K562 (cell line): ENCODE results near the gene NCOA4. TPM values are rescaled to one million over a fixed set of nuclear protein-coding genes. Genes with fewer than 3 reads are reported as not detected.
"Not testable (repeated sequence)": the region's sequence is repeated elsewhere in the genome, so short reads cannot be mapped to it uniquely, and the experiment has no call there.

Experiments used
- ATAC-seq: fragments of 200-7000 bp; cut with Tn5 transposase; 3 replicates; pipeline ENCODE4 v1.9.1; 2020; ENCODE audit warnings: moderate library complexity
- BruUV-seq: library from RNA; stranded (reverse); fragments of 400-500 nt; replicated peaks from 2 replicates; lab custom pipeline; 2021; lab: Mats Ljungman, UMichigan
- CTCF ChIA-PET: fragments of 300-600 bp; formaldehyde crosslinking; extraction: SDS; loops from one replicate; lab custom pipeline; 2021; ENCODE audit warnings: low intra/inter-chr PET ratio; lab: Yijun Ruan, JAX
- POLR2A ChIA-PET: fragments of 300-600, 350-650 bp; sonication (Branson Sonifier 250); formaldehyde crosslinking; extraction: SDS; loops from one replicate; lab custom pipeline; 2021; ENCODE audit warnings: antibody characterized with exemption, inconsistent platforms; lab: Yijun Ruan, JAX
- DNase-seq, 4 experiments: peaks; one replicate each; pipeline versions ENCODE4 v3.0.0 to v3.0.0-alpha.2; 2011 to 2018; ENCODE audit warnings: low spot score in 3 of 4, mixed read lengths in 3 of 4; ENCODE audit errors: extremely low read depth in 1 of 4
- FAIRE-seq: peaks from 2 replicates; lab custom pipeline; 2011; peaks lifted over from hg19 to GRCh38; lab: Jason Lieb, UNC
- H2AFZ ChIP-seq: 2 replicates; pipeline ENCODE4 v1.6.0; 2011; ENCODE audit warnings: low read depth, low read length, control low read depth, inconsistent platforms
- H3K27ac ChIP-seq: fragments of 200-600 bp; 3 replicates; pipeline ENCODE4 v1.8.0; 2011; ENCODE audit warnings: low read depth, mild to moderate bottlenecking, control low read depth, inconsistent platforms, low read length, moderate library complexity, mixed read lengths; ENCODE audit errors: extremely low read depth
- H3K27me3 ChIP-seq, 2 experiments: fragments of 300-600 bp in 1 of 2; 2 replicates in 1 of 2; 3 replicates in 1 of 2; pipeline versions ENCODE4 v1.6.0 to v1.8.0; 2011; ENCODE audit warnings: inconsistent platforms in 2 of 2, low read length in 2 of 2, mild to moderate bottlenecking in 1 of 2, mixed read lengths in 1 of 2, moderate library complexity in 1 of 2; ENCODE audit not compliant: control insufficient read depth in 2 of 2, insufficient read depth in 2 of 2
- H3K36me3 ChIP-seq: fragments of 300-600 bp; 3 replicates; pipeline ENCODE4 v1.8.0; 2011; ENCODE audit warnings: mild to moderate bottlenecking, low read length, inconsistent platforms; ENCODE audit not compliant: control insufficient read depth, insufficient read depth
- H3K4me1 ChIP-seq, 2 experiments: fragments of 200-600 bp in 1 of 2; replicated peaks in 1 of 2; 2 replicates in 1 of 2; 3 replicates in 1 of 2; pipeline versions ENCODE4 v1.5.1 to v1.8.0; 2011; ENCODE audit warnings: inconsistent platforms in 2 of 2, low read length in 2 of 2, mild to moderate bottlenecking in 1 of 2, mixed read lengths in 1 of 2, moderate library complexity in 1 of 2; ENCODE audit not compliant: control insufficient read depth in 2 of 2, insufficient read depth in 2 of 2
- H3K4me2 ChIP-seq: 2 replicates; pipeline ENCODE4 v1.6.1; 2011; ENCODE audit warnings: low read length, control low read depth, inconsistent platforms, mixed read lengths; ENCODE audit not compliant: insufficient read depth
- H3K4me3 ChIP-seq: fragments of 200-600 bp; sonication (generic), shearing (Covaris generic); 2 replicates; pipeline ENCODE4 v1.5.1; 2016; ENCODE audit warnings: control low read depth, inconsistent platforms
- H3K79me2 ChIP-seq: fragments of 200-600 bp; 3 replicates; pipeline ENCODE4 v1.8.0; 2011; ENCODE audit warnings: low read length, inconsistent platforms; ENCODE audit not compliant: control insufficient read depth, insufficient read depth
- H3K9ac ChIP-seq, 2 experiments: 2 replicates each; pipeline versions ENCODE4 v1.6.0 to v1.6.1; 2011; ENCODE audit warnings: low read depth in 2 of 2, low read length in 2 of 2, control low read depth in 1 of 2, inconsistent platforms in 1 of 2, mild to moderate bottlenecking in 1 of 2, mixed read lengths in 1 of 2; ENCODE audit not compliant: insufficient read depth in 1 of 2
- H3K9me1 ChIP-seq: one replicate; pipeline ENCODE4 v1.6.0; 2011; ENCODE audit warnings: inconsistent platforms, mild to moderate bottlenecking, low read length, moderate library complexity; ENCODE audit not compliant: control insufficient read depth, insufficient read depth
- H3K9me3 ChIP-seq: replicated peaks from 2 replicates; pipeline ENCODE4 v1.5.1; 2011; ENCODE audit warnings: low read depth, low read length, inconsistent platforms; ENCODE audit not compliant: control insufficient read depth, insufficient read depth
- H4K20me1 ChIP-seq: replicated peaks from 2 replicates; pipeline ENCODE4 v1.6.1; 2011; ENCODE audit warnings: low read length, inconsistent platforms, mixed read lengths; ENCODE audit not compliant: control insufficient read depth, insufficient read depth
- MEIS2 ChIP-seq: fragments of 450-650 bp; IDR thresholded peaks from 2 replicates; pipeline ENCODE4 v1.6.1; 2014; ENCODE audit warnings: mild to moderate bottlenecking; ENCODE audit not compliant: partially characterized antibody
- ZBTB33 ChIP-seq: sonication (generic); formaldehyde crosslinking; IDR thresholded peaks from 2 replicates; pipeline ENCODE4 v1.8.1; 2023; ENCODE audit warnings: mild to moderate bottlenecking, missing genetic modification reagents
- WGBS: fragments of 100-300 bp; shearing (Covaris generic); methylation state at CpG from one replicate; pipeline ENCODE4 v1.1.6; 2016; ENCODE audit warnings: low coverage, mixed read lengths; ENCODE audit not compliant: insufficient coverage; ENCODE audit errors: missing lambda C conversion rate; 5-methylcytosine and 5-hydroxymethylcytosine counted together
- in situ Hi-C: fragments of 300-500 bp; cut with MboI; formaldehyde crosslinking; loops from 4 replicates; pipeline ENCODE4 v1.15.0; 2018; ENCODE audit warnings: inconsistent platforms, mixed read lengths
- intact Hi-C: fragments of 100-400 bp; cut with micrococcal nuclease; formaldehyde crosslinking; loops from 2 replicates; pipeline ENCODE4 v1.14.2; 2022
- polyA plus RNA-seq, 8 experiments: library from polyadenylated mRNA; depleted of rRNA in 4 of 8; stranded (reverse) in 5 of 8; unstranded in 3 of 8; fragments of >200 nt; fragmentation: Nextera tagmentation in 2 of 8; fragmentation: Illumina TruSeq in 1 of 8; extraction: Ambion mirVana in 2 of 8; extraction: Trizol in 1 of 8; gene quantifications; 2 replicates each; pipeline versions ENCODE4 v1.2.1 to v1.2.3, GENCODE V29; 2011 to 2014; ENCODE audit warnings: inconsistent platforms in 1 of 8, missing spikeins in 1 of 8
- total RNA-seq, 7 experiments: library from RNA; depleted of rRNA in 6 of 7; stranded (reverse); fragments of >200 nt in 6 of 7; fragmentation: Illumina TruSeq in 2 of 7; extraction: Trizol in 2 of 7; gene quantifications; 2 replicates each; pipeline versions ENCODE4 v1.2.1 to v1.2.3, GENCODE V29; 2011 to 2021; ENCODE audit warnings: low replicate concordance in 1 of 7
- TF ChIP-seq, protein P1 (sequence below): fragments of 450-650 bp; IDR thresholded peaks from 2 replicates; pipeline ENCODE4 v1.6.1; 2016
- TF ChIP-seq, protein P2 (sequence below), 2 experiments: IDR thresholded peaks in 1 of 2; conservative IDR thresholded peaks in 1 of 2; 2 replicates each; pipeline ENCODE4 v1.6.1; 2016; ENCODE audit warnings: low read depth in 2 of 2, mild to moderate bottlenecking in 1 of 2, missing compliant biosample characterization in 1 of 2, missing genetic modification characterization in 1 of 2, moderate library complexity in 1 of 2

NCOA4 gene
- total and polyA plus RNA-seq, 9 of the 15 experiments (the other 6 are each of a cell fraction or from before 2014, with no cell fraction given) = 89.8 to 283 (median 181) TPM

DNA sequence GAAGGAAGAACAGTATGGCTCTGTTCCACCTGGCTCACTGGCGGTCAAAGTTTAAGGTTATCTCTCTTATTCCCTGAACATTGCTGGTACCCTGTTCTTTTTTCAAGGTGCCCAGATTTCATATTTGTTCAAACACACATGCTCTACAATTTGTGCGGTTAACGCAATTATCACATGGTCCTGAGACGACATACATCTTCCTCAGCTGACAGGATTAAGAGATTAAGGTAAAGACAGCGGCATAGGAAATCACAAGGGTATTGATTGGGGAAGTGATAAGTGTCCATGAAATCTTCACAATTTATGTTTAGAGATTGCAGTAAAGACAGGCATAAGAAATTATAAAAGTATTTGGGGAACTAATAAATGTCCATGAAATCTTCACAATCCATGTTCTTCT is 30.5 kb downstream of the NCOA4 start:
- BruUV-seq, FAIRE-seq, H3K9me1 ChIP-seq, H2AFZ ChIP-seq, H3K4me3 ChIP-seq, DNase-seq, ATAC-seq, H3K27ac ChIP-seq, H3K9me3 ChIP-seq, H4K20me1 ChIP-seq, CTCF ChIA-PET, H3K9ac ChIP-seq: not testable (repeated sequence)
- in situ Hi-C loops = loop anchor here (5.0 kb wide), 1 partner anchor 133 kb away; no protein-coding TSS in a partner anchor
- H3K79me2 ChIP-seq = peaks cover 46% of the 10 kb centered on the region
- POLR2A ChIA-PET = interaction anchor here (2.0 to 2.9 kb wide), 3 partner anchors 10 to 20 kb away, joined by 6 to 37 read pairs (median 8); no protein-coding TSS in a partner anchor
- WGBS = 46% methylated on average over 5 of the region's 5 CpGs
- intact Hi-C loops = loop anchor here (2.0 kb wide), 1 partner anchor 19 kb away; no protein-coding TSS in a partner anchor
- peaks cover 77% of the 10 kb centered on the region for H3K36me3 ChIP-seq
- TF ChIP-seq, protein P1, sequence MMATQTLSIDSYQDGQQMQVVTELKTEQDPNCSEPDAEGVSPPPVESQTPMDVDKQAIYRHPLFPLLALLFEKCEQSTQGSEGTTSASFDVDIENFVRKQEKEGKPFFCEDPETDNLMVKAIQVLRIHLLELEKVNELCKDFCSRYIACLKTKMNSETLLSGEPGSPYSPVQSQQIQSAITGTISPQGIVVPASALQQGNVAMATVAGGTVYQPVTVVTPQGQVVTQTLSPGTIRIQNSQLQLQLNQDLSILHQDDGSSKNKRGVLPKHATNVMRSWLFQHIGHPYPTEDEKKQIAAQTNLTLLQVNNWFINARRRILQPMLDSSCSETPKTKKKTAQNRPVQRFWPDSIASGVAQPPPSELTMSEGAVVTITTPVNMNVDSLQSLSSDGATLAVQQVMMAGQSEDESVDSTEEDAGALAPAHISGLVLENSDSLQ = peak; percentile 56
- TF ChIP-seq, protein P2, sequence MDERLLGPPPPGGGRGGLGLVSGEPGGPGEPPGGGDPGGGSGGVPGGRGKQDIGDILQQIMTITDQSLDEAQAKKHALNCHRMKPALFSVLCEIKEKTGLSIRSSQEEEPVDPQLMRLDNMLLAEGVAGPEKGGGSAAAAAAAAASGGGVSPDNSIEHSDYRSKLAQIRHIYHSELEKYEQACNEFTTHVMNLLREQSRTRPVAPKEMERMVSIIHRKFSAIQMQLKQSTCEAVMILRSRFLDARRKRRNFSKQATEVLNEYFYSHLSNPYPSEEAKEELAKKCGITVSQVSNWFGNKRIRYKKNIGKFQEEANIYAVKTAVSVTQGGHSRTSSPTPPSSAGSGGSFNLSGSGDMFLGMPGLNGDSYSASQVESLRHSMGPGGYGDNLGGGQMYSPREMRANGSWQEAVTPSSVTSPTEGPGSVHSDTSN (CRISPR knock-in tag; IDR thresholded peaks at IDR 0.05; ENCODE audit: low read depth) = not testable (repeated sequence)
- TF ChIP-seq, protein P2 (tag; conservative IDR thresholded peaks at IDR 0.05; ENCODE audit: low read depth) = peak; percentile 72
- TF ChIP-seq ZBTB33 = peak; percentile 19; the same call in 1 of the 2 replicates
- peak; percentile 74 for TF ChIP-seq MEIS2
- TF ChIP-seq, all 486 proteins: peak for 4; not testable (repeated sequence) for 482
- not testable (repeated sequence) for H3K27me3 ChIP-seq, H3K4me2 ChIP-seq
- H3K4me1 ChIP-seq = peaks cover 16 to 41% of the 10 kb centered on the region in 2 experiments; a peak in 4 of 5 replicates
